ENCODE results near the gene LETMD1.

The LETMD1 gene

DNA sequence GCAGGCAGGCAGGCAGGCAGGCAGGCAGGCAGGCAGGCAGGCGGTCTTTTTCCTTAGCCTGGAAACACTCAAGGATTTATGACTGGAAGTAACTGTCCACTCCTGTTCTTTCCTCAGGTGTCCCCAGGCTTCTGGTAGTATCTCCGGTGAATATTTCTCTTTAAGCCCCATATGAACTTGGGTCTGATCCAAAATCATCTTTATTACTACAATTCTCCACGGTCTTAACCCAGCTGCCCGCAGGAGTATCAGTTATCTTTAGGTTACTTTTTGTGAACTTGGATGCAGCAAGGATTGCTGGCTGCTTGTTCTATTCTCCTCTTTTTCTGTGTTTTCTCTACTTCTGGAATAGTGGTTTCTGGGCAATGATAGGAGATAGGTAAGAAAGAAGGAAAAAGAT, 32.0 kb downstream of the LETMD1 start:
- DNase-seq = no peak

DNA sequence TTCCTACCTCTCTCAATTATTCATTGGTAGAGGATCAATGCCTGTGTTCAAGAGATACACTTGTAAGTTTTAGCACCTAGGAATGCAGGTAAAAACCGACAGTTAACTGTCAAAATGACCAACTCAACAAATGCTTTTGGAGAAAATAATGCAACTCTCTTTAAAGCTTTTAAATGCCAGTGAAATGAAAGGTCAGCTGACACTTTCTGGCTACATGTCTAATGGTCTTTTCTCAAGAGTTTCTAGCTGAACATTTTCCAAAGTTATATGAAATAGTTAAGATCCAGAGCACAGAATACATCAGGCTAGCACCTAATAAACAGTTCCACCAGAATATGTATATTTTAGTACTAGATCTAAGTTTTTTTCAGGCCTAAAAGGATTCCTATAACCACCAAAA, 33.3 kb downstream of the LETMD1 start:
- no peak for DNase-seq

DNA sequence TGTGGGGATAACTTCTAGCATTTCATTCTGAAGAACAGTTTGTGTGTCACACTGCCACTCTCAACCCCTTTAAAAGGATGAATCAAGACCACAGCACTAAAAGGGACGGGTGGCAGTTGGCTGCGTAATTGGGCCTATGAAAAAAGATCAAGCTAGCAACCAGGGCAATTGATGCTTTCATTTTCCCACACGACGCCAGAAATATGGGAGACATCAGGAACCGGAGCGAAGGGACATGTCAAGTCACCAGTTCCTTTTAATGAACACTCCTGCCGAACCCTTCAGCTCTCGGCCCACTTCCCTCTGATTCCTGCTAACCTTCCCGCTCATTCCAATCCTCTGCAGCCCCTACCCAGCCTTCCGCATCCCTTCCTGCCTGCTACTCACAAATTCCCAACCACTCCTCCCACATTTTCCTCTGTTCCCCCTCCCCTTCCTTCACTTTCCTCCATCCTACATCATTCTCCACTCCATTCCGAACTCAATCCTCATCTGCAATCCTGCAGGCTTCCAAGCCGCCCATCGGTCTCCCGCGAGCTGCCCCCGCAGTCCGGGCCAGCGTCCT, 34.5 kb downstream of the LETMD1 start:
- DNase-seq = peak in 1 of 2 experiments; percentile 39

- DNase-seq = peak; percentile 78 to 91
These were observed 35.2 kb downstream of the LETMD1 start, which contains the start of gene CSRNP2 for GRCh38 chr12:51083126-51083833. Gene CSRNP2, minus strand, starts transcription at chr12:51083596. Its CDS starts 7,035 bp downstream, at chr12:51076561.

GRCh38 chr12:51085757-51086156, 37.6 kb downstream of the LETMD1 start:
- DNase-seq = no peak

DNA sequence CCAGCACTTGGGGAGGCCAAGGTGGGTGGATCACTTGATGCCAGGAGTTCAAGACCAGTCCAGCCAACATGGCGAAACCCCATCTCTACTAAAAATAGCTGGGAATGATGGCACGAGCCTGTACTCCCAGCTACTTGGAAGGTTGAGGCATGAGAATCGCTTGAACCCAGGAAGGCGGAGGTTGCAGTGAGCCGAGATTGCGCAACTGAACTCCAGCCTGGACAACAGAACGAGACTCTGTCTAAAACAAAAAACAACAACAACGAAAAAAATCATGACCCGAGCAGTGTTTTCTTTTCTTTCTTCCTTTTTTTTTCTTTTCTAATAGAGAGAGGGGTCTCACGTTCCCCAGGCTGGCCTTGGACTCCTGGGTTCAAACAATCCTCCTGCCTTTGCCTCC, 38.8 kb downstream of the LETMD1 start:
- DNase-seq = no peak

GRCh38 chr12:51087818-51088217, 39.7 kb downstream of the LETMD1 start:
- no peak for DNase-seq

DNA sequence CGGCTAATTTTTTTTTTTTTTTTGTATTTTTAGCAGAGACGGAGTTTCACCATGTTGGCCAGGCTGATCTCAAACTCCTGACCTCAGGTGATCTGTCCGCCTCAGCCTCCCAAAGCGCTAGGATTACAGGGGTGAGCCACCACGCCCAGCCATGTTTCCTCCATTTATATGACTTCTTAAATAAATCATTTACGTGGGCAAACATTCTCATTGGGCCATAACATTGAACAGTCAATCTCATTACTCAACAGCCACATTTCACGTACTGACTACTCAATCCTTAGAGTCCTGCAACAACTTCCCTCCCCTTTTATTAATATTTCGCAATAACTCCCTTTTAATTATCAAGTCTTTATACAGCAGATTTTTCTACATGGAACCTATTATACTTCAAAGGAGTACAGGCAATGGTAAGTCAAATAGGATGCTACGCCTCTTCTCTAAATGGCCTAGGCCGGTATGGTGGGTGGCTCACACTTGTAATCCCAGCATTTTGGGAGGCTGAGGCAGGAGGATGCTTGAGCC, 42.6 kb downstream of the LETMD1 start:
- DNase-seq = no peak

GRCh38 chr12:51098611-51099010, 50.5 kb downstream of the LETMD1 start:
- no peak for DNase-seq

DNA sequence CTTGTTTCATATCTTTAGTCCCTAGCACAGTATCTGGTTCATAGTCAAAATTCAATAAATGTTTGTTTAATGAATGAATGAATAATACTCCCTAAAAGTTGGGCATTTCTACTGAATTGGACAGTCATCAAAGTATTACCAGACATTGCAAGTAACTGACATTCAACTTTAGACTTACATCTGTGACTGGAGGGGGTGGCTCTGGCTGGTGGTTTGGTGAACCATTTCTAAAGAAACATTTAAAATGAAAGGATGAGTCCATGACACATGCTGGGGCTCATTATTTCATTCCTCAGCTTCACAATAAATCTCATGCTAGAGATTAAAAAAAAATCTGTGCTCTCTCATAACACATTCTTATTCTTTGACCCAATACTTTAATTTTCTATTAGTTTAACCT, 55.9 kb downstream of the LETMD1 start:
- DNase-seq = no peak

DNA sequence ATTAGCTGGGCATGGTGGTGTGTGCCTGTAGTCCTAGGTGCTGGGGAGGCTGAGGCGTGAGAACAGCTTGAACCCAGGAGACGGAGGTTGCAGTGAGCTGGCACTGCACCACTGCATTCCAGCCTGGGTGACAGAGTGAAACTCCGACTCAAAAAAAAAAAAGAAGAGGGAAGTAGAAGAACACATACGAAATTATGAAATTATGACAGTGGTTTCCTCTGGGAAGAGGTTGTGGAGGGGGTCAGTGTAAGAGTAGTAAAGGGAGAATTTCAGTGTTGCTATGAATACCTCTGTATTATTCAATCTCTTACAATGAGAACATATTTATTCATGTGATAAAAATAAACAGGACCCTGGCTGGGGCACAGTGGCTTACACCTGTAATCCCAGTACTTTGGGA, 60.0 kb downstream of the LETMD1 start:
- DNase-seq = no peak

Data from SW 1271 (cell line).